Tongue (tissue), 2 donors: ENCODE data around the gene SLC8B1. TPM values are rescaled to one million over a fixed set of nuclear protein-coding genes. Genes with fewer than 3 reads are reported as not detected.
"Not testable (repeated sequence)": the region's sequence is repeated elsewhere in the genome, so short reads cannot be mapped to it uniquely, and the experiment has no call there.

Experiments used
- DNase-seq: peaks from one replicate; pipeline ENCODE4 v3.0.0-alpha.2; 2015
- total RNA-seq: library from RNA; depleted of rRNA; stranded (reverse); fragments of >200 nt; gene quantifications from one replicate; pipeline ENCODE4 v1.2.3, GENCODE V29; 2014

SLC8B1 gene
- total RNA-seq, 1 donor from 2014 or later, result 18.5 TPM

GRCh38 chr12:113358381-113359132 lies 23.6 kb upstream of the SLC8B1 start, which contains the start of gene PLBD2:
Gene PLBD2, plus strand, starts transcription at chr12:113358587. Its CDS starts 14 bp downstream, at chr12:113358601.
- DNase-seq, result peak; percentile 97

GRCh38 chr12:113354192-113354591 lies 19.3 kb upstream of the SLC8B1 start:
- not testable (repeated sequence) for DNase-seq

- no peak for DNase-seq
These were observed 16.2 kb upstream of the SLC8B1 start for GRCh38 chr12:113351089-113351488.

- DNase-seq, result no peak
These were observed 14.1 kb upstream of the SLC8B1 start for GRCh38 chr12:113348849-113349536.

- DNase-seq, result no peak
These were observed 13.0 kb upstream of the SLC8B1 start for GRCh38 chr12:113347892-113348291.

GRCh38 chr12:113347107-113347506 lies 12.2 kb upstream of the SLC8B1 start:
- no peak for DNase-seq

GRCh38 chr12:113346353-113346752 lies 11.4 kb upstream of the SLC8B1 start:
- DNase-seq, result no peak

GRCh38 chr12:113345318-113345717 lies 10.4 kb upstream of the SLC8B1 start:
- DNase-seq, result no peak

- no peak for DNase-seq
These were observed 6.6 kb upstream of the SLC8B1 start for GRCh38 chr12:113341535-113341934.

- no peak for DNase-seq
These were observed 5.2 kb upstream of the SLC8B1 start for GRCh38 chr12:113340061-113340460.

GRCh38 chr12:113339540-113339939 lies 4.6 kb upstream of the SLC8B1 start:
- no peak for DNase-seq

- peak; percentile 11 for DNase-seq
These were observed 778 bp downstream of the SLC8B1 start for GRCh38 chr12:113333877-113334785.

GRCh38 chr12:113333418-113333750 lies 1.5 kb downstream of the SLC8B1 start:
- DNase-seq, result no peak

GRCh38 chr12:113332688-113333417 lies 2.1 kb downstream of the SLC8B1 start:
- peak; percentile 19 for DNase-seq

GRCh38 chr12:113330505-113330904 lies 4.4 kb downstream of the SLC8B1 start:
- DNase-seq, result no peak

GRCh38 chr12:113329791-113330417 lies 5.0 kb downstream of the SLC8B1 start:
- DNase-seq, result no peak

GRCh38 chr12:113329022-113329790 lies 5.7 kb downstream of the SLC8B1 start:
- no peak for DNase-seq

- no peak for DNase-seq
These were observed 6.5 kb downstream of the SLC8B1 start for GRCh38 chr12:113328368-113328889.

GRCh38 chr12:113326775-113327395 lies 8.0 kb downstream of the SLC8B1 start:
- no peak for DNase-seq

GRCh38 chr12:113325916-113326315 lies 9.0 kb downstream of the SLC8B1 start:
- DNase-seq, result peak; percentile 55
